H1 (cell line): ENCODE data around the gene PRSS8. TPM values are rescaled to one million over a fixed set of nuclear protein-coding genes. Genes with fewer than 3 reads are reported as not detected.

Source experiments
- CTCF ChIA-PET: fragments of 300-600 bp; sonication (Branson Sonifier 250); formaldehyde crosslinking; loops from one replicate; lab custom pipeline; 2021; ENCODE audit not compliant: partially characterized antibody; lab: Charles Lee
- POLR2A ChIA-PET: fragments of 300-600 bp; sonication (Branson Sonifier 250); formaldehyde crosslinking; loops from one replicate; lab custom pipeline; 2021; ENCODE audit warnings: inconsistent platforms; ENCODE audit not compliant: partially characterized antibody; lab: Charles Lee
- DNase-seq, 2 experiments: peaks; one replicate each; pipeline versions ENCODE4 v3.0.0 to v3.0.0-alpha.2; 2010 to 2022; ENCODE audit warnings: low spot score in 2 of 2, low read depth in 1 of 2, mixed read lengths in 1 of 2
- FAIRE-seq: peaks from 2 replicates; lab custom pipeline; 2011; peaks lifted over from hg19 to GRCh38; lab: Jason Lieb, UNC
- H2AFZ ChIP-seq: 2 replicates; pipeline ENCODE4 v1.8.1; 2012; ENCODE audit warnings: low read length, inconsistent platforms
- H2AK5ac ChIP-seq: 2 replicates; pipeline ENCODE4 v1.6.1; 2013; ENCODE audit warnings: low read depth, low read length
- H2BK120ac ChIP-seq: replicated peaks from 2 replicates; pipeline ENCODE3; 2013; ENCODE audit warnings: low read depth, low read length, inconsistent platforms
- H2BK12ac ChIP-seq: 2 replicates; pipeline ENCODE4 v1.6.1; 2013; ENCODE audit warnings: low read depth, low read length
- H2BK15ac ChIP-seq: 2 replicates; pipeline ENCODE4 v1.6.1; 2013; ENCODE audit warnings: low read length
- H2BK20ac ChIP-seq: 2 replicates; pipeline ENCODE4 v1.6.1; 2013; ENCODE audit warnings: low read length
- H2BK5ac ChIP-seq: 2 replicates; pipeline ENCODE4 v1.6.1; 2013; ENCODE audit warnings: low read depth, low read length
- H3K14ac ChIP-seq: 2 replicates; pipeline ENCODE4 v1.6.1; 2013; ENCODE audit warnings: inconsistent platforms; ENCODE audit not compliant: insufficient read length
- H3K18ac ChIP-seq: 2 replicates; pipeline ENCODE4 v1.6.1; 2013; ENCODE audit warnings: low read length; ENCODE audit errors: extremely low read depth
- H3K23ac ChIP-seq: 2 replicates; pipeline ENCODE4 v1.6.1; 2013; ENCODE audit warnings: inconsistent platforms; ENCODE audit not compliant: insufficient read length
- H3K23me2 ChIP-seq: 2 replicates; pipeline ENCODE4 v1.6.1; 2013; ENCODE audit warnings: low read depth, low read length
- H3K27ac ChIP-seq: 2 replicates; pipeline ENCODE4 v1.6.1; 2011; ENCODE audit warnings: low read depth, low read length, inconsistent platforms
- H3K27me3 ChIP-seq, 4 experiments: replicated peaks in 1 of 4; 1 replicate in 1 of 4; 2 replicates in 3 of 4; pipeline versions ENCODE4 v1.6.1 to v1.8.1; 2011 to 2013; ENCODE audit warnings: low read length in 3 of 4, mild to moderate bottlenecking in 3 of 4, inconsistent platforms in 2 of 4, mixed read lengths in 2 of 4, moderate library complexity in 1 of 4; ENCODE audit not compliant: control insufficient read depth in 3 of 4, insufficient read depth in 3 of 4; ENCODE audit errors: extremely low read depth in 1 of 4
- H3K36me3 ChIP-seq, 4 experiments: 2 replicates each; pipeline versions ENCODE4 v1.6.1 to v1.8.1; 2011 to 2013; ENCODE audit warnings: mild to moderate bottlenecking in 4 of 4, low read length in 3 of 4, moderate library complexity in 2 of 4, control low read depth in 1 of 4, inconsistent platforms in 1 of 4; ENCODE audit not compliant: insufficient read depth in 4 of 4, control insufficient read depth in 2 of 4
- H3K4ac ChIP-seq: replicated peaks from 2 replicates; pipeline ENCODE3; 2013; ENCODE audit warnings: low read length, low read depth, mixed read lengths, inconsistent platforms; ENCODE audit not compliant: insufficient read length
- H3K4me1 ChIP-seq, 4 experiments: replicated peaks in 1 of 4; 1 replicate in 1 of 4; 2 replicates in 3 of 4; pipeline versions ENCODE4 v1.6.1 to v1.8.1; 2011 to 2013; ENCODE audit warnings: low read length in 3 of 4, inconsistent platforms in 2 of 4, mixed read lengths in 1 of 4; ENCODE audit not compliant: insufficient read depth in 4 of 4, control insufficient read depth in 3 of 4
- H3K4me2 ChIP-seq, 2 experiments: 2 replicates each; pipeline versions ENCODE4 v1.6.1 to v1.8.1; 2011 to 2013; ENCODE audit warnings: low read depth in 2 of 2, low read length in 2 of 2, control low read depth in 1 of 2, inconsistent platforms in 1 of 2, mild to moderate bottlenecking in 1 of 2; ENCODE audit not compliant: insufficient read depth in 1 of 2
- H3K4me3 ChIP-seq, 4 experiments: fragments of 200-600, 300-600 bp in 1 of 4; sonication (generic), shearing (Covaris generic), sonication (Bioruptor Twin) in 1 of 4; 2 replicates each; pipeline versions ENCODE4 v1.5.1 to v1.8.1; 2011 to 2016; ENCODE audit warnings: low read length in 4 of 4, low read depth in 3 of 4, control low read depth in 2 of 4, inconsistent platforms in 2 of 4, mild to moderate bottlenecking in 2 of 4, mixed read lengths in 1 of 4, moderate library complexity in 1 of 4; ENCODE audit not compliant: insufficient read depth in 2 of 4; ENCODE audit errors: extremely low read depth in 1 of 4
- H3K56ac ChIP-seq: replicated peaks from 2 replicates; pipeline ENCODE3; 2013; ENCODE audit warnings: low read depth, mild to moderate bottlenecking, mixed read lengths, low read length, inconsistent platforms; ENCODE audit not compliant: insufficient read length
- H3K79me1 ChIP-seq: 2 replicates; pipeline ENCODE4 v1.6.1; 2013; ENCODE audit warnings: low read depth, low read length, control low read depth
- H3K79me2 ChIP-seq, 2 experiments: 2 replicates each; pipeline versions ENCODE4 v1.6.1 to v1.8.1; 2012 to 2013; ENCODE audit warnings: low read length in 2 of 2, mild to moderate bottlenecking in 2 of 2, inconsistent platforms in 1 of 2; ENCODE audit not compliant: insufficient read depth in 2 of 2, control insufficient read depth in 1 of 2
- H3K9ac ChIP-seq, 4 experiments: replicated peaks in 1 of 4; 1 replicate in 1 of 4; 2 replicates in 3 of 4; pipeline versions ENCODE4 v1.6.1 to v1.8.1; 2011 to 2013; ENCODE audit warnings: low read depth in 3 of 4, low read length in 3 of 4, control low read depth in 2 of 4, mild to moderate bottlenecking in 2 of 4, moderate library complexity in 2 of 4, inconsistent platforms in 1 of 4; ENCODE audit errors: extremely low read depth in 1 of 4
- H3K9me3 ChIP-seq, 2 experiments: 2 replicates each; pipeline versions ENCODE4 v1.6.1 to v1.8.1; 2012 to 2013; ENCODE audit warnings: mild to moderate bottlenecking in 2 of 2, moderate library complexity in 2 of 2, control low read depth in 1 of 2, inconsistent platforms in 1 of 2, low read depth in 1 of 2, low read length in 1 of 2, mixed read lengths in 1 of 2; ENCODE audit not compliant: insufficient read depth in 2 of 2
- H4K20me1 ChIP-seq, 2 experiments: replicated peaks in 1 of 2; 2 replicates each; pipeline versions ENCODE3 to v1.8.1; 2011 to 2013; ENCODE audit warnings: inconsistent platforms in 2 of 2, low read length in 2 of 2, mild to moderate bottlenecking in 1 of 2; ENCODE audit not compliant: insufficient read depth in 2 of 2, control insufficient read depth in 1 of 2
- H4K5ac ChIP-seq: 2 replicates; pipeline ENCODE4 v1.6.1; 2013; ENCODE audit warnings: low read length, low read depth, mixed read lengths, inconsistent platforms; ENCODE audit not compliant: insufficient read length
- H4K8ac ChIP-seq: 2 replicates; pipeline ENCODE4 v1.8.0; 2013; ENCODE audit warnings: mild to moderate bottlenecking, moderate library complexity, low read length, inconsistent platforms; ENCODE audit not compliant: insufficient read depth; ENCODE audit errors: extremely low read depth
- H4K91ac ChIP-seq: replicated peaks from 2 replicates; pipeline ENCODE3; 2013; ENCODE audit warnings: low read length, mixed read lengths, inconsistent platforms; ENCODE audit not compliant: insufficient read length
- POLR2AphosphoS5 ChIP-seq: IDR thresholded peaks from 2 replicates; pipeline ENCODE4 v1.6.1; 2011; ENCODE audit warnings: low read depth, low read length
- SP4 ChIP-seq: IDR thresholded peaks from 2 replicates; pipeline ENCODE4 v1.6.1; 2012; ENCODE audit warnings: low read length, inconsistent platforms
- WGBS, 2 experiments: shearing (Covaris generic) in 1 of 2; methylation state at CpG; one replicate each; pipeline versions ENCODE4 v1.1.6 to v1.1.7; 2013 to 2015; ENCODE audit warnings: low lambda C conversion rate in 2 of 2, mixed read lengths in 2 of 2, inconsistent platforms in 1 of 2, low coverage in 1 of 2, missing lambda C conversion rate in 1 of 2; ENCODE audit not compliant: insufficient replicate concordance in 2 of 2, insufficient coverage in 1 of 2, insufficient read length in 1 of 2; ENCODE audit errors: extremely low coverage in 1 of 2, missing lambda C conversion rate in 1 of 2; 5-methylcytosine and 5-hydroxymethylcytosine counted together
- polyA plus RNA-seq, 7 experiments: library from polyadenylated mRNA; depleted of rRNA in 3 of 7; stranded (reverse) in 5 of 7; unstranded in 2 of 7; fragments of >200 nt in 5 of 7; fragments of 200-250 nt in 2 of 7; gene quantifications; 1 replicate in 5 of 7; 2 replicates in 1 of 7; 4 replicates in 1 of 7; pipeline versions ENCODE4 v1.2.1 to v1.2.3, GENCODE V29; 2011 to 2013; ENCODE audit warnings: missing spikeins in 2 of 7, mixed read lengths in 2 of 7
- total RNA-seq: library from RNA; stranded (reverse); fragmentation: NEBNext Ultra II Directional; extraction: Animal tissue kit (Norgen Biotek cat#: 25700); gene quantifications from 2 replicates; pipeline ENCODE4 v1.2.1, GENCODE V29; 2021

The PRSS8 gene
- total and polyA plus RNA-seq, 2 of the 8 experiments (the other 6 are each of a cell fraction or from before 2014, with no cell fraction given) = 87.7 to 273 TPM

GRCh38 chr16:31179219-31179746 is 43.8 kb upstream of the PRSS8 start:
- peak overlapping the region; percentile 97; the same call in 1 of the 2 replicates for H2BK15ac ChIP-seq
- H2AFZ ChIP-seq = no peak overlapping the region
- peak overlapping the region; percentile 96; the same call in 1 of the 2 replicates for H4K8ac ChIP-seq
- peaks cover 8% of the 10 kb centered on the region for H3K79me1 ChIP-seq
- H4K91ac ChIP-seq = peak overlapping the region; percentile 83
- ChIA-PET CTCF (no interaction called here), POLR2A (interaction anchor here (0.5 to 6.5 kb wide), 49 partner anchors 7 to 535 kb away, joined by 3 to 272 read pairs (median 9); partner anchors contain the start of genes ARMC5, COX6A2, HSD3B7 and KAT8)
- H3K23me2 ChIP-seq = peaks cover 14% of the 10 kb centered on the region; the same call in 1 of the 2 replicates
- peak overlapping the region; percentile 96 for H3K14ac ChIP-seq
- DNase-seq = no peak
- peaks cover 14 to 27% (median 21%) of the 10 kb centered on the region in 4 experiments for H3K36me3 ChIP-seq
- no peak for FAIRE-seq
- peak overlapping the region; percentile 69 to 96 (median 86) for H3K4me3 ChIP-seq
- H3K23ac ChIP-seq = no peak overlapping the region
- H2BK12ac ChIP-seq = peak overlapping the region; percentile 90; the same call in 1 of the 2 replicates
- peak overlapping the region; percentile 99 for H3K4ac ChIP-seq
- peaks cover 0 to 7% (median 2%) of the 10 kb centered on the region in 4 experiments; a peak in 5 of 7 replicates for H3K4me1 ChIP-seq
- H3K79me2 ChIP-seq = peaks cover 37 to 48% of the 10 kb centered on the region in 2 experiments
- H3K4me2 ChIP-seq = peak overlapping the region; percentile 92 to 93
- peak overlapping the region; percentile 99 for H3K27ac ChIP-seq
- H2BK5ac ChIP-seq = peak overlapping the region; percentile 100
- peak overlapping the region; percentile 75 for H2BK120ac ChIP-seq
- WGBS, 2 experiments = 7% methylated on average over 19 of the region's 27 CpGs; no CpG with 5 or more reads in 1 of the 2 experiments
- H3K9ac ChIP-seq = peak overlapping the region; percentile 36 to 99 (median 95)
- no peaks in the 10 kb centered on the region for H3K27me3 ChIP-seq
- H3K56ac ChIP-seq = peak overlapping the region; percentile 88
- H4K20me1 ChIP-seq = peaks cover 29 to 32% of the 10 kb centered on the region in 2 experiments
- peak overlapping the region; percentile 89 for H3K18ac ChIP-seq
- H2BK20ac ChIP-seq = no peak overlapping the region
- peak overlapping the region; percentile 79 for H4K5ac ChIP-seq
- peak overlapping the region; percentile 32; the same call in 1 of the 2 replicates for H2AK5ac ChIP-seq
- H3K9me3 ChIP-seq = no peaks in the 10 kb centered on the region
- no peak; the same call in 1 of the 2 replicates for TF ChIP-seq POLR2AphosphoS5
- no peak for TF ChIP-seq SP4
